HepG2 (cell line): ENCODE results near the gene SPIRE1. TPM values are rescaled to one million over a fixed set of nuclear protein-coding genes. Genes with fewer than 3 reads are reported as not detected.

Source experiments
- ASH2L ChIP-seq: fragments of 300-600, 200-600 bp; sonication (generic); IDR thresholded peaks from 2 replicates; pipeline ENCODE4 v1.7.0; 2017; ENCODE audit warnings: low read depth, mild to moderate bottlenecking, moderate library complexity, mixed read lengths, low read length; ENCODE audit not compliant: insufficient read length
- BCL6 ChIP-seq: IDR thresholded peaks from 2 replicates; pipeline ENCODE4 v1.6.1; 2016; ENCODE audit warnings: missing genetic modification reagents, missing compliant biosample characterization
- DMAP1 ChIP-seq: IDR thresholded peaks from 2 replicates; pipeline ENCODE4 v1.6.1; 2016
- ERF ChIP-seq: IDR thresholded peaks from 2 replicates; pipeline ENCODE4 v1.6.1; 2018; ENCODE audit warnings: missing biosample characterization, missing genetic modification reagents
- GABPB1 ChIP-seq: IDR thresholded peaks from 2 replicates; pipeline ENCODE4 v1.6.1; 2016; ENCODE audit warnings: mild to moderate bottlenecking, missing genetic modification reagents, moderate library complexity, missing compliant biosample characterization
- HNRNPH1 ChIP-seq: fragments of 200-400 bp; formaldehyde crosslinking; optimal IDR thresholded peaks from 2 replicates; pipeline ENCODE3; 2017; ENCODE audit warnings: mild to moderate bottlenecking, low read depth, low read length
- HOXA7 ChIP-seq: sonication (generic); formaldehyde crosslinking; IDR thresholded peaks from 2 replicates; pipeline ENCODE4 v1.8.1; 2022; ENCODE audit warnings: mild to moderate bottlenecking, missing genetic modification reagents, moderate library complexity
- JUN ChIP-seq: sonication (generic); formaldehyde crosslinking; IDR thresholded peaks from 2 replicates; pipeline ENCODE4 v1.4.0; 2020; ENCODE audit warnings: mild to moderate bottlenecking, missing genetic modification reagents
- PBX3 ChIP-seq: sonication (generic); formaldehyde crosslinking; IDR thresholded peaks from 2 replicates; pipeline ENCODE4 v1.8.1; 2023; ENCODE audit warnings: missing genetic modification reagents, inconsistent platforms, borderline replicate concordance
- RERE ChIP-seq: IDR thresholded peaks from 2 replicates; pipeline ENCODE4 v1.6.1; 2016; ENCODE audit warnings: low read depth, missing genetic modification reagents, missing compliant biosample characterization
- TGIF2 ChIP-seq: IDR thresholded peaks from 2 replicates; pipeline ENCODE4 v1.6.1; 2016; ENCODE audit warnings: control low read depth, missing compliant biosample characterization
- TIGD3 ChIP-seq: sonication (generic); formaldehyde crosslinking; IDR thresholded peaks from 2 replicates; pipeline ENCODE4 v1.5.1; 2020; ENCODE audit warnings: mild to moderate bottlenecking, missing genetic modification reagents, borderline replicate concordance
- ZEB1 ChIP-seq: IDR thresholded peaks from 2 replicates; pipeline ENCODE4 v1.6.1; 2012; ENCODE audit warnings: mild to moderate bottlenecking, low read depth, inconsistent platforms; ENCODE audit not compliant: insufficient replicate concordance
- ZKSCAN5 ChIP-seq: sonication (generic); formaldehyde crosslinking; IDR thresholded peaks from 2 replicates; pipeline ENCODE4 v1.5.1; 2020; ENCODE audit warnings: mild to moderate bottlenecking, missing genetic modification reagents
- ZNF333 ChIP-seq: sonication (generic); formaldehyde crosslinking; IDR thresholded peaks from 2 replicates; pipeline ENCODE4 v1.4.0; 2020; ENCODE audit warnings: mild to moderate bottlenecking, missing genetic modification reagents, borderline replicate concordance
- ZNF501 ChIP-seq: sonication (generic); formaldehyde crosslinking; IDR thresholded peaks from 2 replicates; pipeline ENCODE4 v1.5.1; 2020; ENCODE audit warnings: mild to moderate bottlenecking, moderate library complexity, missing genetic modification reagents
- polyA plus RNA-seq, 8 experiments: library from polyadenylated mRNA; depleted of rRNA in 3 of 8; stranded (reverse) in 7 of 8; unstranded in 1 of 8; fragments of >200 nt; fragmentation: Illumina TruSeq in 4 of 8; extraction: Trizol in 4 of 8; gene quantifications; 2 replicates each; pipeline versions ENCODE4 v1.2.1 to v1.2.3, GENCODE V29; 2011 to 2016; ENCODE audit warnings: low read depth in 4 of 8, missing spikeins in 1 of 8, mixed read lengths in 1 of 8; ENCODE audit not compliant: insufficient read depth in 1 of 8
- total RNA-seq, 5 experiments: library from RNA; depleted of rRNA; stranded (reverse); fragments of >200 nt; fragmentation: Illumina TruSeq; extraction: Trizol; gene quantifications; 2 replicates each; pipeline ENCODE4 v1.2.3, GENCODE V29; 2016; ENCODE audit warnings: low read depth in 1 of 5
- TF ChIP-seq, protein P1 (sequence below): sonication (generic); formaldehyde crosslinking; IDR thresholded peaks from 2 replicates; pipeline ENCODE4 v1.8.1; 2023; ENCODE audit warnings: mild to moderate bottlenecking, moderate library complexity, missing genetic modification reagents
- TF ChIP-seq, protein P2 (sequence below): sonication (generic); formaldehyde crosslinking; IDR thresholded peaks from 2 replicates; pipeline ENCODE4 v1.4.0; 2020; ENCODE audit warnings: missing genetic modification reagents
- TF ChIP-seq, protein P3 (sequence below): sonication (generic); formaldehyde crosslinking; IDR thresholded peaks from 2 replicates; pipeline ENCODE4 v1.5.0; 2020; ENCODE audit warnings: missing genetic modification reagents, mild to moderate bottlenecking, borderline replicate concordance

The SPIRE1 gene
- total and polyA plus RNA-seq, 2 of the 13 experiments (the other 11 are each of a cell fraction or from before 2014, with no cell fraction given), result 9.9 to 21.3 TPM

GRCh38 chr18:12656938-12657683, 796 bp downstream of the SPIRE1 start (continued):
- TF ChIP-seq, protein P1, sequence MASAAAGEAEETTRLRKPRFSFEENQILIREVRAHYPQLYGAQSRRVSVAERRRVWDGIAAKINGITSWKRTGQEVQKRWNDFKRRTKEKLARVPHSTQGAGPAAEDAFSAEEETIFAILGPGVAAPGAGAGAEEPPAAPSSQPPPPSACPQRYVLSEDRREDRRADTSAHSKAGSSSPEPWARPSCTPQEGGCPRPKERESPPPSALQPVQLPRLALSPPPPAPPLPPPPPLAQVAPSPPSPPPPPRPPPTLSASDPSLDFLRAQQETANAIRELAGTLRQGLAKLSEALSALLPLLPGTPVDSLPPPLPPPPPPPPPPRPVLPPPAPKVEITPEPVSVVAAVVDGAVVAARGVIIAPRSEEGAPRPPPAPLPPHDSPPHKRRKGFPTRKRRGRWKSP, result no peak
- TF ChIP-seq, protein P2, sequence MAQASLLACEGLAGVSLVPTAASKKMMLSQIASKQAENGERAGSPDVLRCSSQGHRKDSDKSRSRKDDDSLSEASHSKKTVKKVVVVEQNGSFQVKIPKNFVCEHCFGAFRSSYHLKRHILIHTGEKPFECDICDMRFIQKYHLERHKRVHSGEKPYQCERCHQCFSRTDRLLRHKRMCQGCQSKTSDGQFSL, result 0 out of 2 replicates have a peak, but pooled peaks have one; percentile 22
- 0 out of 2 replicates have a peak, but pooled peaks have one; percentile 28 for TF ChIP-seq ERF (CRISPR knock-in tag)
- no peak for TF ChIP-seq PBX3 (CRISPR knock-in tag)
- TF ChIP-seq ZKSCAN5, result no peak
- TF ChIP-seq TGIF2 (CRISPR knock-in tag), result no peak
- no peak for TF ChIP-seq RERE
- no peak for TF ChIP-seq JUN
- TF ChIP-seq HNRNPH1, result no peak
- peak; percentile 28; the same call in 1 of the 2 replicates for TF ChIP-seq DMAP1 (CRISPR knock-in tag)
- no peak for TF ChIP-seq TIGD3
- TF ChIP-seq BCL6 (CRISPR knock-in tag), result no peak
- no peak for TF ChIP-seq HOXA7 (CRISPR knock-in tag)
- peak; percentile 67 for TF ChIP-seq ASH2L
- TF ChIP-seq ZNF333 (CRISPR knock-in tag), result no peak
- peak; percentile 63 for TF ChIP-seq GABPB1 (CRISPR knock-in tag)
- TF ChIP-seq ZEB1, result no peak
- TF ChIP-seq, protein P3, sequence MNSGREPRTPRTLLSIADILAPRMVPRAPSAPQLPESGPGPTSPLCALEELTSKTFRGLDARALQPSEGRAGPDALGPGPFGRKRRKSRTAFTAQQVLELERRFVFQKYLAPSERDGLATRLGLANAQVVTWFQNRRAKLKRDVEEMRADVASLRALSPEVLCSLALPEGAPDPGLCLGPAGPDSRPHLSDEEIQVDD (CRISPR knock-in tag), result no peak
- peak; percentile 52; the same call in 1 of the 2 replicates for TF ChIP-seq ZNF501
